Hepatocyte (in vitro differentiated cells): Measurements from ENCODE around the gene PCCA.

Source experiments
- EZH2 ChIP-seq: fragments of 200-600 bp; sonication (generic); IDR thresholded peaks from 2 replicates; pipeline ENCODE4 v1.6.1; 2016; ENCODE audit warnings: antibody characterized with exemption, mild to moderate bottlenecking, borderline replicate concordance
- EZH2phosphoT487 ChIP-seq: fragments of 200-600 bp; sonication (generic); IDR thresholded peaks from one replicate; pipeline ENCODE4 v1.6.1; 2018; ENCODE audit warnings: antibody characterized with exemption, mild to moderate bottlenecking, low read depth, moderate library complexity; ENCODE audit not compliant: unreplicated experiment, severe bottlenecking
- TF ChIP-seq, protein P1 (sequence below): fragments of 200-600 bp; sonication (generic); IDR thresholded peaks from 2 replicates; pipeline ENCODE4 v1.5.1; 2016; ENCODE audit warnings: antibody characterized with exemption, mild to moderate bottlenecking; ENCODE audit not compliant: poor library complexity

DNA sequence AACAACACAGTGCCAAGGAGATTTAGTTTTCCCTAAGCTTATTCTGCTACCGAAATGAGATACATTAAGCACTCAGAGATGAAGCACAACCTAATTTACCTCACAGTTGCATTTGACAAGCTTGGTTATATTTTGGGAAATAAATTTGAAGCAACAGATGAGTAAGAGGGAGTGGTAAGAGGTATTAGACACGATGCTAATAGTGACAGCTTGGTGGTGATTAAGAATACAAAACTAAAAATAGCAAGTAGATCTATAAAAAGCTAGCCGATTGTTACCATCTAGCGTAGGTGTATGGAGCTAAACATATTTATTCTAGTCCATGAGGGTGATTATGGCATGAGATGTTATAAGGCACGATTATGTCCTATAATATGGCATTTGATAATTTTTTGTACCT, 208.5 kb downstream of the PCCA start:
- TF ChIP-seq, protein P1, sequence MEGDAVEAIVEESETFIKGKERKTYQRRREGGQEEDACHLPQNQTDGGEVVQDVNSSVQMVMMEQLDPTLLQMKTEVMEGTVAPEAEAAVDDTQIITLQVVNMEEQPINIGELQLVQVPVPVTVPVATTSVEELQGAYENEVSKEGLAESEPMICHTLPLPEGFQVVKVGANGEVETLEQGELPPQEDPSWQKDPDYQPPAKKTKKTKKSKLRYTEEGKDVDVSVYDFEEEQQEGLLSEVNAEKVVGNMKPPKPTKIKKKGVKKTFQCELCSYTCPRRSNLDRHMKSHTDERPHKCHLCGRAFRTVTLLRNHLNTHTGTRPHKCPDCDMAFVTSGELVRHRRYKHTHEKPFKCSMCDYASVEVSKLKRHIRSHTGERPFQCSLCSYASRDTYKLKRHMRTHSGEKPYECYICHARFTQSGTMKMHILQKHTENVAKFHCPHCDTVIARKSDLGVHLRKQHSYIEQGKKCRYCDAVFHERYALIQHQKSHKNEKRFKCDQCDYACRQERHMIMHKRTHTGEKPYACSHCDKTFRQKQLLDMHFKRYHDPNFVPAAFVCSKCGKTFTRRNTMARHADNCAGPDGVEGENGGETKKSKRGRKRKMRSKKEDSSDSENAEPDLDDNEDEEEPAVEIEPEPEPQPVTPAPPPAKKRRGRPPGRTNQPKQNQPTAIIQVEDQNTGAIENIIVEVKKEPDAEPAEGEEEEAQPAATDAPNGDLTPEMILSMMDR, result no peak
- TF ChIP-seq EZH2phosphoT487, result no peak
- TF ChIP-seq EZH2, result no peak
